ENCODE results near the gene ADSL.

Gene ADSL

DNA sequence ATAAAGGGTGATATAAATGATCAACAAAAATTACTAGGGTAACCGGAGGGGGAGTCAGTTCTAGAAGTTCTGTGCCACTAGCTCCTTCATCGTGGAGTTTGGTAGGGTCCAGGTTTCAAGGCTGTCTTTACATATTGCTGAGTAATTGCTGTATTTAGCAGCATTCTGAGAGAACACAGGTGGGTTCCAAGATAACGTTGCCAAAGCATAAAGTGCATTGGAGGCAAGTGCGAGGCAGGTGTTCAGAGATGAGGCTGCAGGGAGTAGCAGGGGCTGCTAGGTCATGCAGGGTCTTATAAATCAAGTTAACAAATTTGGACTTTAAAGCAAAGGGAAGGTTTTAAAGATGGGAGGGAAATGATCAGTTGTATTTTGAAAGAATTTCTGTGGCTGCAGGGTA lies 41.9 kb downstream of the ADSL start:
- Histone ChIP-seq H3K4me3 (ENCODE audit: low read depth, low read length) (no peak overlapping the region), H3K27me3 (ENCODE audit: insufficient read depth, low read depth, severe bottlenecking) (no peaks in the 10 kb centered on the region), H3K9me3 (ENCODE audit: severe bottlenecking) (no peaks in the 10 kb centered on the region), H3K36me3 (no peaks in the 10 kb centered on the region), H3K27ac (no peak overlapping the region)
- TF ChIP-seq, protein P1, sequence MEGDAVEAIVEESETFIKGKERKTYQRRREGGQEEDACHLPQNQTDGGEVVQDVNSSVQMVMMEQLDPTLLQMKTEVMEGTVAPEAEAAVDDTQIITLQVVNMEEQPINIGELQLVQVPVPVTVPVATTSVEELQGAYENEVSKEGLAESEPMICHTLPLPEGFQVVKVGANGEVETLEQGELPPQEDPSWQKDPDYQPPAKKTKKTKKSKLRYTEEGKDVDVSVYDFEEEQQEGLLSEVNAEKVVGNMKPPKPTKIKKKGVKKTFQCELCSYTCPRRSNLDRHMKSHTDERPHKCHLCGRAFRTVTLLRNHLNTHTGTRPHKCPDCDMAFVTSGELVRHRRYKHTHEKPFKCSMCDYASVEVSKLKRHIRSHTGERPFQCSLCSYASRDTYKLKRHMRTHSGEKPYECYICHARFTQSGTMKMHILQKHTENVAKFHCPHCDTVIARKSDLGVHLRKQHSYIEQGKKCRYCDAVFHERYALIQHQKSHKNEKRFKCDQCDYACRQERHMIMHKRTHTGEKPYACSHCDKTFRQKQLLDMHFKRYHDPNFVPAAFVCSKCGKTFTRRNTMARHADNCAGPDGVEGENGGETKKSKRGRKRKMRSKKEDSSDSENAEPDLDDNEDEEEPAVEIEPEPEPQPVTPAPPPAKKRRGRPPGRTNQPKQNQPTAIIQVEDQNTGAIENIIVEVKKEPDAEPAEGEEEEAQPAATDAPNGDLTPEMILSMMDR (IDR thresholded peaks at IDR 0.05; ENCODE audit: low read depth, low read length), result no peak
- no peak for DNase-seq

DNA sequence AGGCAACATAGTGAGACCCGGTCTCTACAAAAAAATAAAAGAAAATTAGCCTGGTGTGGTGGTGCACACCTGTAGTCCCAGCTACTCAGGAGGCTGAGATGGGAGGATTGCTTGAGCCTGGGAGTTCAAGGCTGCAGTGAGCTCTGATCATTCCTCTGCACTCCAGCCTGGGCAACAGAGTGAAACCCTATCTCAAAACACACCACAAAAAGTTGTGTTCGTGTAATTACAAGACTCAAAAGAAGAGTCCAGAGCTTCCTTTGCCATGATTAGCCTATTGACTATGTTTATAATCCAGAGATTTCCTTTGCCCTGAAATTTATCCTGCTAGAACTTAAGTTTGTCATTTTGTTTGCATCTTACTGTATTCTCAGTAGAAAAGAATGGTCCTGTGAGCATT lies 45.1 kb downstream of the ADSL start:
- no peak for DNase-seq
- no peaks in the 10 kb centered on the region for H3K9me3 ChIP-seq (ENCODE audit: severe bottlenecking)
- no peak overlapping the region for H3K4me3 ChIP-seq (ENCODE audit: low read depth, low read length)
- no peaks in the 10 kb centered on the region for H3K27me3 ChIP-seq (ENCODE audit: insufficient read depth, low read depth, severe bottlenecking)
- H3K27ac ChIP-seq, result no peak overlapping the region
- TF ChIP-seq, protein P1 (IDR thresholded peaks at IDR 0.05; ENCODE audit: low read depth, low read length), result no peak
- H3K36me3 ChIP-seq, result no peaks in the 10 kb centered on the region

DNA sequence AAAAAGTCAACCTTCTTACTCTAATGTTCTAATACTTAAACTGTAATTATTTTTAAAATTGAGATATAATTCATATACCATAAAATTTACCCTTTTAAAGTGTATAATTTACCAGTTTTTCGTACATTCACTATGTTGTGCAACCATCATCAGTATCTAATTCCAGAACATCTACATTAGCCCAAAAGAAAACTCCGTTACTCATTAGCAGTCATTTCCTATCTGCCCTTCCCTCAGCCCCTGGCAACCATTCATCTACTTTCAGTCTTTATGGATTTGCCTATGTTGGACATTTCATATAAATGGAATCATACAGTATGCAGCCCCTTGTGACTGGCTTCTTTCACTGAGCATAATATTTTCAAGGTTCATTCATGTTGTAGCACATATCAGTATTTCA lies 46.3 kb downstream of the ADSL start:
- H3K9me3 ChIP-seq (ENCODE audit: severe bottlenecking), result no peaks in the 10 kb centered on the region
- no peak overlapping the region for H3K4me3 ChIP-seq (ENCODE audit: low read depth, low read length)
- TF ChIP-seq, protein P1 (IDR thresholded peaks at IDR 0.05; ENCODE audit: low read depth, low read length), result no peak
- no peaks in the 10 kb centered on the region for H3K27me3 ChIP-seq (ENCODE audit: insufficient read depth, low read depth, severe bottlenecking)
- no peak overlapping the region for H3K27ac ChIP-seq
- DNase-seq, result no peak
- no peaks in the 10 kb centered on the region for H3K36me3 ChIP-seq

DNA sequence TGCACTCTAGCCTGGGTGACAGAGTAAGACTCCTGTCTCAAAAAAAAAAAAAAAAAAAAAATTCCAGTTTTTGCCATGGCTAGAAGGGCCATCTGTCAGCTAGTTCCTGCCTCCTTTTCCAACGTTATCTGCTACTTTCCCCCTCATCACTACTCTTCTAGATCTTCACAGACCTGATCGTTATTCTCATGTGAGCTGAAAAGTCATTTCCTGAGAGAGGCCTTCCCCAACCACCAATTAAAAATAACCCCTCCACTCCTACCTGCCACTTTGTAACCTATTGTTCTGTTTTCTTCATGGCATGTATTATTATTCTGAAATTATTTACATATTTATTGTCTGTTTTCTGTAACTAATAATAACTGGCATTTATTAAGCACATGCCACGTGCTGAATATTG lies 48.3 kb downstream of the ADSL start:
- Histone ChIP-seq H3K27me3 (ENCODE audit: insufficient read depth, low read depth, severe bottlenecking) (no peaks in the 10 kb centered on the region), H3K27ac (no peak overlapping the region), H3K36me3 (no peaks in the 10 kb centered on the region), H3K4me3 (ENCODE audit: low read depth, low read length) (no peak overlapping the region), H3K9me3 (ENCODE audit: severe bottlenecking) (no peaks in the 10 kb centered on the region)
- DNase-seq, result no peak
- TF ChIP-seq, protein P1 (IDR thresholded peaks at IDR 0.05; ENCODE audit: low read depth, low read length), result no peak

DNA sequence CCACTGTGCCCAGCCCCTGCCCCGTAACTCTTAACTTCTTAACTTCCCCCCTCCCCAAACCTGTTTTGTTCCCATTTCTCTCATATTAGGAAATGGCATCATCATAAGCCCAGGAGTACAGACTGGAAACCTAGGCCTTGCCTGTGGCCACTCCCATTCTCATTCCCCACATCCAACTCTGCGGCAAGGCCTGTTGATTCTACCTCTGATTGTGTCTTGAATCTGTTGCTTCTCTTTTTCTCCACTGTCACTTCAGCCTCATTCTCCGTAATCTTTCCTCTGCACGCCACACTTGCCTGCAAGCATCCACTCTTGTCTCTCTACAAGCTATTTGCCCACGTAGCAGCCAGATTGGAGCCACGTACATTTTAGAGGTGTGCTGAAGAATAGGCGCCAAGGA lies 49.3 kb downstream of the ADSL start:
- Histone ChIP-seq H3K27ac (no peak overlapping the region), H3K27me3 (ENCODE audit: insufficient read depth, low read depth, severe bottlenecking) (no peaks in the 10 kb centered on the region), H3K4me3 (ENCODE audit: low read depth, low read length) (no peak overlapping the region), H3K36me3 (peaks cover 1% of the 10 kb centered on the region), H3K9me3 (ENCODE audit: severe bottlenecking) (no peaks in the 10 kb centered on the region)
- TF ChIP-seq, protein P1 (IDR thresholded peaks at IDR 0.05; ENCODE audit: low read depth, low read length), result no peak
- DNase-seq, result no peak

DNA sequence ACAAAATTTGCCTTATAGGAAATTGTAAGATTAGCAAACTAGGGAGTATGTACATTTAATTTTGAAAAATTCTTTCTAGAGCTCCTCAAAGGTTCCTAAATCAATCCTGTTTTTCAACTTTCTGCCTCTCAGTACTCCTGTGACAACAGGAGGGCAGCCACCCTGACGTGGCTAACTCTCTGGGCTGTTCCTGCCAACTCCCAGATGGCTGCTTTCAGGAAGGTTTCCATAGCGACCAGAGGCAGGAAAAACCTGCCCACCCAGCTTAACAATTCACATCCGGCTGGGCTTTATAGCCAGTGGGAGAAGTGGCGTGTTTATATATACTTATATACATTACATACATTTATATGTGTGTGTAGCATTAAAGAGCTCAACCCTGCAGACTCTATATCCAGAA lies 50.6 kb downstream of the ADSL start:
- H3K4me3 ChIP-seq (ENCODE audit: low read depth, low read length), result no peak overlapping the region
- no peak overlapping the region for H3K27ac ChIP-seq
- TF ChIP-seq, protein P1 (IDR thresholded peaks at IDR 0.05; ENCODE audit: low read depth, low read length), result no peak
- no peaks in the 10 kb centered on the region for H3K27me3 ChIP-seq (ENCODE audit: insufficient read depth, low read depth, severe bottlenecking)
- H3K36me3 ChIP-seq, result peaks cover 14% of the 10 kb centered on the region
- no peaks in the 10 kb centered on the region for H3K9me3 ChIP-seq (ENCODE audit: severe bottlenecking)
- no peak for DNase-seq

Data from WERI-Rb-1 (cell line).